Bronchial epithelial cell (primary cell): ENCODE measurements around the gene LRMDA. TPM values are rescaled to one million over a fixed set of nuclear protein-coding genes. Genes with fewer than 3 reads are reported as not detected.
"Not testable (repeated sequence)": the region's sequence is repeated elsewhere in the genome, so short reads cannot be mapped to it uniquely, and the experiment has no call there.

ENCODE experiments used
- DNase-seq: peaks from one replicate; pipeline ENCODE4 v3.0.0-alpha.2; 2010; ENCODE audit warnings: low read depth
- FAIRE-seq: peaks from 2 replicates; lab custom pipeline; 2011; peaks lifted over from hg19 to GRCh38; lab: Jason Lieb, UNC
- H3K27me3 ChIP-seq: 2 replicates; pipeline ENCODE4 v1.5.1; 2011; ENCODE audit warnings: low read length; ENCODE audit not compliant: control insufficient read depth, insufficient read depth
- H3K36me3 ChIP-seq: 2 replicates; pipeline ENCODE4 v1.5.1; 2011; ENCODE audit warnings: low read length; ENCODE audit not compliant: control insufficient read depth, insufficient read depth
- H3K4me3 ChIP-seq: 2 replicates; pipeline ENCODE4 v1.5.1; 2011; ENCODE audit warnings: mild to moderate bottlenecking, low read depth, low read length, control low read depth
- total RNA-seq: library from RNA; depleted of rRNA; stranded (reverse); fragments of >200 nt; gene quantifications from 2 replicates; pipeline ENCODE4 v1.2.1, GENCODE V29; 2014
- TF ChIP-seq, protein P1 (sequence below): IDR thresholded peaks from 2 replicates; pipeline ENCODE4 v1.5.1; 2011; ENCODE audit warnings: mild to moderate bottlenecking, moderate library complexity, low read length, control low read depth, inconsistent platforms; ENCODE audit not compliant: insufficient read depth, severe bottlenecking

Gene LRMDA
- total RNA-seq, 1 donor from 2014 or later, result 1.6 TPM

DNA sequence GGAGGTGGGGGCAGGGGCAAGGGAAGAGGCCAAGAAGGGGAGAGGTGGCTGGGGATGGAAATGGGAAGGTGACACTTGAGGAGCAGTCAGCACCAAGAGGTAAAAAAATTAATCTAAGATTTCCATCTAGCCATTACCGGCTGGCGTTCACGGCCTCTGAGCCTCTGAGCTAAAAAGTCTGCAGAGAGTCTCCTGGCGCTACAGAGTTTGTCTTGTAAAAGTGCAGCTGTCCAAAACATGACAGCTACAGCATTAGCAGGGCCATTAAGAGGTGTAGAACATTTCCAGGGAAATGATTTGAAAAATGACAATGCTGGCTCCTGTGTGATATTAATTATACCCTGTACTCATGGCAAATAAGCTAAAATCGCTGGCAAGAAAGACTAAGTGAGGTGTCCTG, 167.6 kb downstream of the LRMDA start:
- Histone ChIP-seq H3K27me3 (no peaks in the 10 kb centered on the region), H3K4me3 (no peak overlapping the region), H3K36me3 (no peaks in the 10 kb centered on the region)
- no peak for FAIRE-seq
- no peak for DNase-seq
- TF ChIP-seq, protein P1, sequence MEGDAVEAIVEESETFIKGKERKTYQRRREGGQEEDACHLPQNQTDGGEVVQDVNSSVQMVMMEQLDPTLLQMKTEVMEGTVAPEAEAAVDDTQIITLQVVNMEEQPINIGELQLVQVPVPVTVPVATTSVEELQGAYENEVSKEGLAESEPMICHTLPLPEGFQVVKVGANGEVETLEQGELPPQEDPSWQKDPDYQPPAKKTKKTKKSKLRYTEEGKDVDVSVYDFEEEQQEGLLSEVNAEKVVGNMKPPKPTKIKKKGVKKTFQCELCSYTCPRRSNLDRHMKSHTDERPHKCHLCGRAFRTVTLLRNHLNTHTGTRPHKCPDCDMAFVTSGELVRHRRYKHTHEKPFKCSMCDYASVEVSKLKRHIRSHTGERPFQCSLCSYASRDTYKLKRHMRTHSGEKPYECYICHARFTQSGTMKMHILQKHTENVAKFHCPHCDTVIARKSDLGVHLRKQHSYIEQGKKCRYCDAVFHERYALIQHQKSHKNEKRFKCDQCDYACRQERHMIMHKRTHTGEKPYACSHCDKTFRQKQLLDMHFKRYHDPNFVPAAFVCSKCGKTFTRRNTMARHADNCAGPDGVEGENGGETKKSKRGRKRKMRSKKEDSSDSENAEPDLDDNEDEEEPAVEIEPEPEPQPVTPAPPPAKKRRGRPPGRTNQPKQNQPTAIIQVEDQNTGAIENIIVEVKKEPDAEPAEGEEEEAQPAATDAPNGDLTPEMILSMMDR, result no peak

DNA sequence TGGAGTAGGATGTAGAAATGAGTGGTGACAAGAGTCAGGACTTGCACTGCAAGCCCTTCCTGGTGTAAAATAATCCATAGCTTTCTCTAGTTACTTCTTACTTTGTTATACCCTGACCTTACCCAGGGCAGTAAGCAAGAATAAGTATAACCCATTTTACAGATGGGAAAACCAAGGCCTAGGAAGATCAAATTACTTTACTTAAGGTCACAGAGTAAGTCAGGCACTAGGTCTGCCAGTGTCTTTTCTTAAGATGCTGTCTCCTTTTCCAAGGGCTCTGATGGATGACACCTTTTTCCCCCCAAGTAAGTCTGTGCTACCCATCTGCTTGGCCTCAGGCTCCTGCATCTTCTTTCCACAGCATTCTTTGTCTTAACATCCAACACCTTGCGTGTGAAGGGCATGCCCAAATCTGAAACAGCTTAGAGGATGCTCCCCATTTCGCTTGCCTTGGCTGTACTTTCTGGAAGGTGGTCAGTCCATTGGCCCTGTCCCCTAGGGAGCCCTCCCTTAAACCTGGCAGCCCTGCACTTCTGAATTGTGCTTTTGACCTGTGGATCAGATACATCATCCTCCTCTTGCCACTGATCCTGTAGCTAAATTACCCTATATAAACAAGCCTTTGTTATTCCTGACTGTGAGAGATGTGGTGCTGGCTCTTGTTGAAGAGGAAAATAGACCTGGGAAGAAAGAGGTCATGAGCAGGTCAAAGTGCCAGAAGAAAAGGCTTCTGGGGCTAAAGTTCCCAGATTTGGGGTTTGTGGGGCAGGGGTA, 168.6 kb downstream of the LRMDA start:
- FAIRE-seq, result no peak

GRCh38 chr10:75600833-75601232, 169.4 kb downstream of the LRMDA start:
- TF ChIP-seq, protein P1, result no peak
- no peaks in the 10 kb centered on the region for H3K27me3 ChIP-seq
- H3K36me3 ChIP-seq, result no peaks in the 10 kb centered on the region
- no peak overlapping the region for H3K4me3 ChIP-seq
- FAIRE-seq (no peak), DNase-seq (no peak)

More for the DNA sequence above, 168.6 kb downstream of the LRMDA start:
- Histone ChIP-seq H3K36me3 (no peaks in the 10 kb centered on the region), H3K4me3 (no peak overlapping the region), H3K27me3 (no peaks in the 10 kb centered on the region)
- TF ChIP-seq, protein P1, result no peak
- no peak for DNase-seq

DNA sequence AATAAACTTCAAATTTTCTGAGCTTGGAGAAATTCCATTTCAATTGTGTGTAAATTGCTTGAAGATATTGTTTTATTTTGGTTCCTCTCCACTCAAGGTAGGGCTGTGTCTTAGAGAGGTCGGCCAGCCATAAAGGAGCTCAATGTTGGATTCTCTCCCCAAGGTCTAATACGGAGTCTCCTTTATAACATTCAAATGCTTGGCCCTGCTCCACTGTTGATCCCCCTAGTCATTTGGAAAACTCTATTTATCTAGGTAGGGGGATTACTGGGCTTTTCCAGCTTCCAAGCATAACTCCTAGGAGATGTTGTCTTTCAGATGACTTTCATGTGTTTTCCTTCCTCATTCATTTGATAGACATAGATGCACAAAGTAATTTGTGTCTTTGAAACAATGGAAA, 170.9 kb downstream of the LRMDA start:
- FAIRE-seq (no peak), DNase-seq (no peak)
- H3K4me3 ChIP-seq, result no peak overlapping the region
- no peaks in the 10 kb centered on the region for H3K36me3 ChIP-seq
- H3K27me3 ChIP-seq, result no peaks in the 10 kb centered on the region
- TF ChIP-seq, protein P1, result no peak

DNA sequence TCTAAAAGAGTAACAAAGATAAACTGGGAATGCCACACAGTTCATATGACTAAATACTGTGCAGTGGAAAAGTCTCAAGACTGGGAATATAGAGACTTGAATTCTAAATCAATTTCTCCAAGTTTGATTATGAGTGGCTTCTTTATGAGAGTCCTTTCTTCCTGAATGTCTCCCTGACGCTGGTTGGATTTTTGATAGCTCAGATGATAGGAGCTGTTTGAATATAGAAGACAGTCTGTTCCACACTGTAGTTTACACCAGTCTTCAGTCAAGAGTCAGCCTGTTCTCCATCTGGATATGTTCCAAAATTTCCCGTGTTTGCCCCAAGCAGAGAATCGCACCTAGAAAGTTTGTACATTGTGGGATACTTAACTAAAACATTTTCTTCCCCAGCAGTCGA, 173.7 kb downstream of the LRMDA start:
- H3K4me3 ChIP-seq, result no peak overlapping the region
- no peaks in the 10 kb centered on the region for H3K27me3 ChIP-seq
- no peaks in the 10 kb centered on the region for H3K36me3 ChIP-seq
- TF ChIP-seq, protein P1, result no peak
- FAIRE-seq (no peak), DNase-seq (no peak)

DNA sequence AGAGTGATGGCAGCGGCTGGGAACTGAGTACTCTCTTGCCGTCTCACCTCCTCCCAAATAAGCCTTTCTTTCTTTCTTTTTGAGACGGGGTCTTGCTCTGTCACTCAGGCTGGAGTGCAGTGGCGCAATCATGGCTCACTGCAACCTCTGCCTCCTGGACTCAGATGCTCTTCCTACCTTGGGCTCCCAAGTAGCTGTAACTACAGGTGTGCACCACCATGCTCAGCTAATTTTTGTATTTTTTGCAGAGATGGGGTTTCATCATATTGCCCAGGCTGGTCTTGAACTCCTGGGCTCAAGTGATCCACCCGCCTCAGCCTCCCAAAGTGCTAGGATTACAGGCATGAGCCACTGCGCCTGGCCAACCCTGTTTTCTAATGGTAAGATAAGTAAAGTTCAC, 174.4 kb downstream of the LRMDA start:
- H3K4me3 ChIP-seq, FAIRE-seq: not testable (repeated sequence)

More for the DNA sequence above, 174.4 kb downstream of the LRMDA start:
- not testable (repeated sequence) for H3K36me3 ChIP-seq, DNase-seq, H3K27me3 ChIP-seq
